GM19397 (cell line): ENCODE measurements around the gene PROCA1.
"Not testable (repeated sequence)": the region's sequence is repeated elsewhere in the genome, so short reads cannot be mapped to it uniquely, and the experiment has no call there.

Experiments
- ATAC-seq: cut with Tn5 transposase; IDR thresholded peaks from one replicate; pipeline ENCODE4 v1.9.1; 2021; ENCODE audit warnings: mild to moderate bottlenecking, moderate library complexity; ENCODE audit not compliant: unreplicated experiment

Gene PROCA1

GRCh38 chr17:28726226-28726626, 14.5 kb upstream of the PROCA1 start, which contains the start of gene TLCD1:
Gene TLCD1, minus strand, starts transcription at chr17:28726233. Its CDS starts 136 bp downstream, at chr17:28726097.
- ATAC-seq, result no peak

GRCh38 chr17:28725660-28726225, 14.1 kb upstream of the PROCA1 start:
- no peak for ATAC-seq

DNA sequence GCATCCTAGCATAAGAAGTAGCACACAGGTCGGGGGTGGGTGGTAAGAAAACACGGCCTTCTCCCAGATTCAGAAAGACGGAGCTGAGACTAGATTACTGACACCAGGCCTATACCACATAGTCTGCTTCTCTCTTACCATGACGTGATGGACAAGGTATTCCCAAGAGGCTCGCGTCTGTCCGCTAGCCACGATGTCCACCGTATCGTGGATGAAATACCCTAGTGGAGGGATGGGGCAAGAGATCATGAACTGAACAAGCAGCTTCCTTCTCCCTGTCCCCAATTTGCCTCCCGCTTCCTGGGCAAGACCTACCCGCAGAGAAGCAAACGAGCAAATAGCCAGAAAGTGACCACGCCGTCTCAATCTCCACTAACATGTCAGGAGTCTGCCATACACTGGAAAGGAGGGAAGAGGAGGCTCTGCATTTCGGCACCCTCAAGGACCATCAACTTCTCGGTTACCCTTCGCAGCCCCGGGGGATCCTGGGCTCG, 13.5 kb upstream of the PROCA1 start:
- no peak for ATAC-seq

DNA sequence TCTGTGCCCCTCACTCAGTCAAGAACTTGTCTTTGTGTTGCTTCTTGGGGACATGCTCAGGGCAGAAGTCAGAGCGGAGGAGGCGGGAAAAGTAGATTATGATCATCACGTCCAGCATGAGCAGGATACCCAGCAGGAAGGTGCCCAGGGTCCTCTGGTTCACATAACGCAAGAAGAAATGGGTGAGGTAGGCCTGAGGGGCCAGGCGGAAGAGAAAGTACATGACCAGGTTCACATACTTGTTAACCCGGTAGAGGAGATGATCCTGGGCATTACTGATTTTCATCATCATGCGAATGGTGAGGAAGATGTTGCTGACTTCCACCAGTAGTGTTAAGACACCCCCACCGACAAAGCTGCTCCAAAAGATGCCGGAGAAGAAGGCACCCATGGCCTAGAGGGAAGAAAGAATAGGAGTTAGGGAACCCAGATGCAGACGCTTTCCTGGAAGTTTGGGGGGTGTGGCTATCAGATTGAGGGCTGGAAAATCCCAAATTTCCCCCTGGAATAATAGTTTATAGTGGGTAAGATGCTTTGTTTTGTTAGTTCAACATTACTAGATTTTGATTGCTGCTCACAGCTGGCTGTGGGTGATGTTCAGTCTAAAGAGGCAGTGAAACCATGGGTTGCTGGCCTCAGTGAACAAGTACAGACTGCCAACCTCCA, 12.9 kb upstream of the PROCA1 start:
- ATAC-seq, result no peak

DNA sequence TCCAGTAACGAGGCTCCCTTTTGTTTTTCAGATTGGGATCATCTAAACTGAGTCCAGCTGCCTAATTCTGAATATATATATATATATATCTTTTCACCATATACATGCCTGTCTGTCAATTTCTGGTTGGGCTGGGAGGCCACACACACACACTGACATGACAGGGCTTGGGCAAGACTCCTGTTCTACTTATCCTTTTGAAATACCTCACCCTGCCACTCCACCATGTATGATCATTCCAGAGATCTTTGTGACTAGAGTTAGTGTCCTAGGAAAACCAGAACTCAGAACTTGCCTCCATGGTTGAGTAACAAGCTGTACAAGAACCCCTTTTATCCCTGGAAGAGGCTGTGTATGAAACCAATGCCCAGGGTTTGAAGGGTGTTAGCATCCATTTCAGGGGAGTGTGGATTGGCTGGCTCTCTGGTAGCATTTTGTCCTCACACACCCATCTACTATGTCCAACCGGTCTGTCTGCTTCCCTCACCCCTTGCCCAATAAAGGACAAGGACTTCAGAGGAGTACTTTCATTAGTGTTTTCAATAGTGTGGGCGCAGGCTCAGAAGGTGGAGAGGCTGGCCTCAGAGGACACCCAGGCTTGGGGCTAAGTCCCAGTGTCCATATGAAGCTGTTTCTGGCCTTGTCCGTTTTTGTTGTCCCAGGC, 12.3 kb upstream of the PROCA1 start:
- ATAC-seq, result not testable (repeated sequence)

DNA sequence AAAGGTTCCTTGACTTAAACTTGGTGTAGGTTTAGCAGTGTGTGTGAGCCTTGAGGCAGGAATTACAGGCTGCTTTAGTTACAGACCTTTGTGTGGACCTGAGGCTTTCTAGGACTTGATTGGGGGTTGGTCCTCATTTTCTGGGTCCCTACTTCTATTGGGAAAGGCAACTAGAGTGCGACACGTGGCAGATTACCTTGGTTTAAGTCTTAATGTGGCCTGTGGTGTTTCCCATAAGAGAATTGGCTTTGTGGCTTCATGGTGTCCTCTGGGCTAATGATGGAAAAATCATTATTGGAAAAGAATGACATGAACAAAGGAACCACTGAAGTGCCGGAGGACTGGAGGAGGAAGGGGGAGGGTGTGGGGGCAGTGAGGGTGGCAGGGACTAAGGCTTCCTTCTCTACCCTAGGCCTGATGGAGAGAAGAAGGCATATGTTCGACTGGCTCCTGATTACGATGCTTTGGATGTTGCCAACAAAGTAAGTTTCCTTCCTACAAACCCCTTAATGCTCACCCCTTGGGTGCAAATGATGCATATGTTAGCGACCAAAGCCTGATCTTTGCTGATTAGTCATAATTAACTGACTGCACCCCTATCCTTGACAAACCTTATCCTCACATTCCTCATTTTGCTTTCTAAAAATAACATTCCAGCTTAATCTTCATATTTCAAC, 11.6 kb upstream of the PROCA1 start:
- no peak for ATAC-seq

DNA sequence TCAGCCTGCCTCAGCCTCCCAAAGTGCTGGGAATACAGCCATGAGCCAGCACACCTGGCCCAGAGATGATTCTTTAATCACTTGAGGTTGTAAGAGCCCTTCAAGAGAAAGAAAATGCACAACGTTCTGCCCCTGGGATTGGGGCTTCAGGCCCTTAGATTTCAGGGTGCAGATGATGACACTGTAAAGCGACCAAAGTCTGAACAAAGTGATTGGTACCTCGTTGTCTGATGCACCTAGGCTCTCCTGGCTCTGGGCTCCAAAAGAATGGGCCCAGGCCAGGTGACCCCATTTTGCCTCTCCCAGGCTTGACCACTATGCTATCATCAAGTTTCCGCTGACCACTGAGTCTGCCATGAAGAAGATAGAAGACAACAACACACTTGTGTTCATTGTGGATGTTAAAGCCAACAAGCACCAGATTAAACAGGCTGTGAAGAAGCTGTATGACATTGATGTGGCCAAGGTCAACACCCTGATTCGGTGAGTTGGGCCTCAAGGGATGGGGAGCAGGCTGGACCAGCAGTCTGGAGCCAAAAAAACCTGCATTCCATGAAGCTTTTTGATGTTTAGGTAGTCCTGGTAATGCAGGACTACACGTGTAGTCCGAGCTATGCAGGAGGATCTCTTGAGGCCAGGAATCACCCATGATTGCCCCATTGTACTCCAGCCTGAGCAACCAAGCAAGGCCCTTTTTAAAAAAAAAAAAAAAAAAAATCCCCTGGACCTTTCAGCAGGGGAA, 10.9 kb upstream of the PROCA1 start:
- no peak for ATAC-seq

DNA sequence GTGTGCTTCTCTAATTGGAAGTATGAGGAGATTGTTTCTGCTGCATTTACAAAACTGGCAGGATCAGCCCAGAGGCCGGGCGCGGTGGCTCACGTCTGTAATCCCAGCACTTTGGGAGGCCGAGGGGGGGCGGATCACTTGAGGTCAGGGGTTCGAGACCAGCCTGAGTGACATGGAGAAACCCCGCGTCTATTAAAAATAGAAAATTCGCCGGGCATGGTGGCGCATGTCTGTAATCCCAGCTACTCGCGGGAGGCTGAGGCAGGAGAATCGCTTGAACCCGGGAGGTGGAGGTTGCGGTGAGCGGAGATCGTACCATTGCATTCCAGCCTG, 9.3 kb upstream of the PROCA1 start:
- not testable (repeated sequence) for ATAC-seq

- ATAC-seq, result no peak
Measured at GRCh38 chr17:28720247-28720996, 8.7 kb upstream of the PROCA1 start.

DNA sequence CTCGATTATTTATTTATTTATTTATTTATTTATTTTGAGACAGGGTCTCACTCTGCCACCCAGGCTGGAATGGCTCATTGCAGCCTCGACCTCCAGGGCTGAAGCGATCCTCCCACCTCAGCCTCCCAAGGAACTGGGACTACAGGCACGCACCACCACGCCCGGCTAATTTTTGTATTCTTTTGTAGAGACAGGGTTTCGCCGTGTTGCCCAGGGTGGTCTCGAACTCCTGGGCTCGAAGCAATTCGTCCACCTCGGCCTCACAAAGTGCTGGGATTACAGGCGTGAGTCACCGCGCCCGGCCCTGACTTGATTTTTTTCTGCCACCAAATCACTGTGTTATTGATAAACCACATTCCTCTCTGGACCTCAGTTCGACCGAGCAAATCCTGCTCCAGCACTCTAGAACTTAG, 7.3 kb upstream of the PROCA1 start:
- ATAC-seq, result peak; percentile 7

GRCh38 chr17:28718333-28719020, 6.8 kb upstream of the PROCA1 start:
- ATAC-seq, result no peak

- no peak for ATAC-seq
Measured at GRCh38 chr17:28717578-28718332, 6.1 kb upstream of the PROCA1 start, which contains the start of gene RAB34. Gene RAB34, minus strand, starts transcription at chr17:28717868. Its CDS starts 602 bp downstream, at chr17:28717266.

- ATAC-seq, result no peak
Measured at GRCh38 chr17:28716740-28717577, 5.3 kb upstream of the PROCA1 start.

DNA sequence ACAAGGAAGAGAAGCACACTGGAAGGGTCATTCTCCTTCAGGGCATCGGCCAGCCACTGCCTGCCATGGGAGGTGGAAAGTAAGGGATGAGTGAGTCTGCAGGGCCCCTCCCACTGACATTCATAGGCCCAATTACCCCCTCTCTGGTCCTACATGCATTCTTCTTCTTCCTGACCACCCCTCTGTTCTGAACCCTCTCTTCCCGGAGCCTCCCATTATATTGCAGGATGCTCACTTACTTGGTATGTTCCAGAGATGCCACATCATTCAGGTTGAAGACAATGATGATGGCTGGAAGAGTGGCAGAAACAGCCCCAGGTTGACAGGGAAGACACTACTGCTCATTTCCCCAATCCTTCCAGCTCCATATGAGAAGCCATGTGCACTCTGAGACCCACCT, 3.5 kb upstream of the PROCA1 start:
- no peak for ATAC-seq

DNA sequence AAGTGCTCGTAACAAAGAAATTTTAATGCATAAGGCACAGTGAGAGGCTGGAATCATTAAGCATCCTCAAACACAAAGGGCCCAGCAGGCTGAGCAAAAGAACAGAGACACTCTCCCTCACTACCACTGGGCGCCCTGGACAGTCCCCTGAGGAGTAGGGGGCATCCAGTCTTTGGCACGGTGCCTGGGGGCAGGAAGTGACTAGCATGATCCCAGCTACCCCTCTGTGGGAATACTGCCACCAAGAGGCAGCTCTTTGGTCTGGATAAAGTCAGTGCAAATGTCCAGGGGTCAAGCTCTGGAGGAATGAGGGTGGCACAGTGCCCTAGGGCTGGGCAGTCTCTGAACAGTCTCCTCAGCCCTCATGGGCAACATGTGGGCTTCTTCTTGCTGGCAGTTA, 2.6 kb upstream of the PROCA1 start:
- no peak for ATAC-seq

DNA sequence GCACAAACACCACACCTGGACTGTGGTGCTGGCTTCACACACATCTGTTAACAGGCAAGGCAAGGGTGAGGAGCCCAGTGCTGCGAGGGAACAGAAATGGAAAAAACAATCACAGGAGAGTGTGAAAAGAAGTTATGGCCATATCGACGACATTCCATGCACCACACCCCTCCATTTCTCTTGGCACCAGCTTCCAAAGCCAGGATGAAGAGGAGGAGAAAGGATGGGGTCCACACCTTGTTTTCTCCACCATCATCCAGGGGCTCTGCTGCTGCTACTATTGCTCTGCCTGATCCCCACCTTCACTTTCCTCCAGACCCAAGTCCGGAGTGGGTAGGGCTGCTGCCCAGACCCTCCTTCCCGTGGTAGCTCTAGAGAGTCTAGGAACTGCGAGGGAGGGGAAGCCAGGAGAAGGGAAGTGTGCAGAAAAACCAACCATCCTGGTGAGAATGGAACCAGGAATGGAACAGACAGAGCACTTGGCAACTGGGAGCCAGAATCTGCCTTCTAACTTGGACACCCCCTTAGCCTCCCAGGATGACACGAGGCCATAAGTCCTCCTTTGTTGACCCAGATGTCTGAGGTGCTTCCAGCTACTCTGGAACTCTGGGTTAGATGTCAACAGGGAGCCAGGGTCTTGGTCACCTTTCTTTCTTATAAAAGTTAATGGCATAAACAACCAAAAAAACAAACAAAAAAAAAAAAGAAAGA, 1.2 kb upstream of the PROCA1 start:
- ATAC-seq, result no peak

DNA sequence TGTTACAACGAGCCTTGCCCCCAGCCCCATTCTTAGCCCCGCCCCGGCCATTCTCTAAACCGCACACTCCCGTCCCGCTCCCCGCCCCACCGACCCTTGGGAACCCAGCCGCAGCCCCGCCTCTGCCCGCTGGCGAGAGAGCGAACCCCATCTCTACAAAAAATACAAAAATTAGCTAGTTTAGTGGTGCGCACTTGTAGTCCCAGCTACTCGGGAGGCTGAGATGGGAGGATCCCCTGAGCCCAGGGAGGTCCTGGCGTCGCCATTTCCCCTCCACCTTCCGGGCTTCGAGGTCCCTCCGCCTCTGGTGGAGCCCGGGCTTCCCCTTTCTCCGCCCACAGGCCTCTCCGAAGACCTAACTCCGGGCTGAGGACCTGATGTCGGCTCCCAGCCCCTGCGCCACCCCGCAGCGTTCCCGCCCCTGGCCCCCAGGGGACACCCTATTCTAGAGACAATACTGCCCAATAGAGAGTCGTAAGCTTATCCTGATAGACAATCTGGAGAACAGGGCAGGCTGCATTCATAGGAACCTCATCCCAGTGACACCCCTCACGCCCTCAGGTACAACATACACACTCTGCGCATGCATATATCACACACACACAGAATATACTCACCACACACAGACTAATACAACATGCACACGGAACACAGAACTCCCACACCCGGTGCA, 480 bp upstream of the PROCA1 start:
- no peak for ATAC-seq
